Gastroesophageal sphincter (tissue), 3 donors: Measurements from ENCODE around the gene MMP10.

ENCODE experiments used
- POLR2A ChIP-seq, 2 donors: fragments of 450-650 bp; IDR thresholded peaks; one replicate each; pipeline ENCODE4 v1.6.1; 2017; ENCODE audit warnings: antibody characterized with exemption in 2 of 2, mild to moderate bottlenecking in 2 of 2, moderate library complexity in 1 of 2
- TF ChIP-seq, protein P1 (sequence below), 4 experiments: fragments of 200-600 bp in 2 of 4; fragments of 450-650 bp in 2 of 4; sonication (generic) in 1 of 4; IDR thresholded peaks; one replicate each; pipeline ENCODE4 v1.5.1; 2017 to 2019; ENCODE audit warnings: antibody characterized with exemption in 4 of 4, mild to moderate bottlenecking in 2 of 4, moderate library complexity in 2 of 4

DNA sequence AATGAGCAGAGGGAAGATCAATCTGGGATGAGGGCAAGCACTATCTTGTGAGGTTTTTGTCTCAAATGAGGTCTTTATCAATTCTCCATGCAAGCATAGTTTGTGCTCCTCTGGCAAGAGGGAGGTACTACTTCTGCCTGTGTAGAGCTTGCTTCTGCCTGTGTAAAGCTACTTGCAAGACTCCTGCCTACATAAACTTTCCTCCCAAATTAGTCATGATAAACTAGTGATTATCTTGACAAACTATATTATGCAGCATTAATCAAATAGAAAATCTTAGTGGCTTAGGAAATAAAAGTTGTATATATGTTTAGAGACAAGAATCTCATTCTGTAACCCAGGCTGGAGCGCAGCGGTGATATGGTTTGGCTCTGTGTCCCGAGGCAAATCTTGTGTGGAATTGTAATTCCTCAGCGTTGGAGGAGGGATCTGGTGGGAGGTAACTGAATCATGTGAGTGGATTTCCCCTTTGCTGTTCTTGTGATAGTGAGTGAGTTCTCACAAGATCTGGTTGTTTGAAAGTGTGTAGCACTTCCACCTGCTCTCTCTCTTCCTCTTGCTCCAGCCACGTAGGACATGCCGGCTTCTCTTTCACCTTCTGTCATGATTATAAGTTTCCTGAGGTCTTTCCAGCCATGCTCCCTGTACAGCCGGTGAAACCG, 8.0 kb upstream of the MMP10 start:
- TF ChIP-seq, protein P1, sequence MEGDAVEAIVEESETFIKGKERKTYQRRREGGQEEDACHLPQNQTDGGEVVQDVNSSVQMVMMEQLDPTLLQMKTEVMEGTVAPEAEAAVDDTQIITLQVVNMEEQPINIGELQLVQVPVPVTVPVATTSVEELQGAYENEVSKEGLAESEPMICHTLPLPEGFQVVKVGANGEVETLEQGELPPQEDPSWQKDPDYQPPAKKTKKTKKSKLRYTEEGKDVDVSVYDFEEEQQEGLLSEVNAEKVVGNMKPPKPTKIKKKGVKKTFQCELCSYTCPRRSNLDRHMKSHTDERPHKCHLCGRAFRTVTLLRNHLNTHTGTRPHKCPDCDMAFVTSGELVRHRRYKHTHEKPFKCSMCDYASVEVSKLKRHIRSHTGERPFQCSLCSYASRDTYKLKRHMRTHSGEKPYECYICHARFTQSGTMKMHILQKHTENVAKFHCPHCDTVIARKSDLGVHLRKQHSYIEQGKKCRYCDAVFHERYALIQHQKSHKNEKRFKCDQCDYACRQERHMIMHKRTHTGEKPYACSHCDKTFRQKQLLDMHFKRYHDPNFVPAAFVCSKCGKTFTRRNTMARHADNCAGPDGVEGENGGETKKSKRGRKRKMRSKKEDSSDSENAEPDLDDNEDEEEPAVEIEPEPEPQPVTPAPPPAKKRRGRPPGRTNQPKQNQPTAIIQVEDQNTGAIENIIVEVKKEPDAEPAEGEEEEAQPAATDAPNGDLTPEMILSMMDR (IDR thresholded peaks at IDR 0.05) = no peak
- no peak for TF ChIP-seq POLR2A (IDR thresholded peaks at IDR 0.05)
